ENCODE data around the gene ATP2C2. TPM values are rescaled to one million over a fixed set of nuclear protein-coding genes. Genes with fewer than 3 reads are reported as not detected.

Gene ATP2C2
- total RNA-seq, 1 experiment from 2014 or later: 4.0 TPM

GRCh38 chr16:84475643-84476240 is 107.4 kb downstream of the ATP2C2 start:
- WGBS (ENCODE audit: extremely low coverage, insufficient read length, low lambda C conversion rate): no CpG with 5 or more reads among the region's 8 CpGs
- Histone ChIP-seq H2BK15ac (ENCODE audit: low read depth, low read length) (no peak overlapping the region), H3K4me1 (ENCODE audit: insufficient read depth, low read length) (no peaks in the 10 kb centered on the region), H4K91ac (ENCODE audit: insufficient read length, low read depth, low read length) (no peak overlapping the region), H2AFZ (ENCODE audit: low read length) (no peak overlapping the region), H4K20me1 (ENCODE audit: control insufficient read depth, insufficient read depth, insufficient read length) (peaks cover 3% of the 10 kb centered on the region), H3K56ac (ENCODE audit: insufficient read length, low read depth, low read length) (no peak overlapping the region), H3K79me1 (ENCODE audit: insufficient read depth, low read depth, low read length, poor library complexity, severe bottlenecking) (no peaks in the 10 kb centered on the region), H3K27ac (ENCODE audit: insufficient read length, low read depth, low read length) (no peak overlapping the region), H2BK20ac (ENCODE audit: low read depth, low read length, poor library complexity, severe bottlenecking) (no peak overlapping the region), H2BK5ac (ENCODE audit: insufficient read length, low read length) (no peak overlapping the region), H3K23me2 (ENCODE audit: insufficient read length, low read depth, low read length, poor library complexity, severe bottlenecking) (no peaks in the 10 kb centered on the region), H2BK12ac (ENCODE audit: insufficient read length, low read depth, low read length) (no peak overlapping the region), H3K4me2 (ENCODE audit: insufficient read depth, insufficient read length, low read length) (no peak overlapping the region), H3K4ac (ENCODE audit: low read depth, low read length) (no peak overlapping the region), H2BK120ac (ENCODE audit: low read depth, low read length, poor library complexity, severe bottlenecking) (no peak overlapping the region), H3T11ph (ENCODE audit: low read length) (no peak overlapping the region), H4K5ac (ENCODE audit: insufficient read length, low read depth, low read length) (no peak overlapping the region), H3K9ac (ENCODE audit: extremely low read depth, insufficient read length, low read length) (no peak overlapping the region), H3K79me2 (ENCODE audit: insufficient read depth, low read length) (no peaks in the 10 kb centered on the region), H4K8ac (replicated peaks; ENCODE audit: insufficient read length, low read depth, low read length) (no peak overlapping the region), H3K23ac (ENCODE audit: insufficient read length, low read depth, low read length) (no peak overlapping the region), H3K14ac (ENCODE audit: insufficient read depth, low read length) (no peak overlapping the region), H3K9me3 (ENCODE audit: control insufficient read depth, low read depth, low read length) (no peaks in the 10 kb centered on the region), H3K18ac (ENCODE audit: insufficient read length, low read depth, low read length) (no peak overlapping the region), H3K27me3 (ENCODE audit: insufficient read depth, low read length) (no peaks in the 10 kb centered on the region), H2AK5ac (ENCODE audit: insufficient read length, low read length) (no peak overlapping the region)
- Mint-ChIP-seq H3K9me3 (peaks cover 14 to 20% of the 10 kb centered on the region in 2 experiments), H3K36me3 (ENCODE audit: insufficient read depth in 1 of 3, low read depth in 3 of 3) (peaks cover 18 to 35% (median 32%) of the 10 kb centered on the region in 3 experiments), H3K4me1 (no peaks in the 10 kb centered on the region), H3K4me3 (no peak overlapping the region), H3K27me3 (ENCODE audit: low read depth) (no peaks in the 10 kb centered on the region; the same call in 1 of the 2 replicates), H3K27ac (no peak overlapping the region)
- TF ChIP-seq, protein P1, sequence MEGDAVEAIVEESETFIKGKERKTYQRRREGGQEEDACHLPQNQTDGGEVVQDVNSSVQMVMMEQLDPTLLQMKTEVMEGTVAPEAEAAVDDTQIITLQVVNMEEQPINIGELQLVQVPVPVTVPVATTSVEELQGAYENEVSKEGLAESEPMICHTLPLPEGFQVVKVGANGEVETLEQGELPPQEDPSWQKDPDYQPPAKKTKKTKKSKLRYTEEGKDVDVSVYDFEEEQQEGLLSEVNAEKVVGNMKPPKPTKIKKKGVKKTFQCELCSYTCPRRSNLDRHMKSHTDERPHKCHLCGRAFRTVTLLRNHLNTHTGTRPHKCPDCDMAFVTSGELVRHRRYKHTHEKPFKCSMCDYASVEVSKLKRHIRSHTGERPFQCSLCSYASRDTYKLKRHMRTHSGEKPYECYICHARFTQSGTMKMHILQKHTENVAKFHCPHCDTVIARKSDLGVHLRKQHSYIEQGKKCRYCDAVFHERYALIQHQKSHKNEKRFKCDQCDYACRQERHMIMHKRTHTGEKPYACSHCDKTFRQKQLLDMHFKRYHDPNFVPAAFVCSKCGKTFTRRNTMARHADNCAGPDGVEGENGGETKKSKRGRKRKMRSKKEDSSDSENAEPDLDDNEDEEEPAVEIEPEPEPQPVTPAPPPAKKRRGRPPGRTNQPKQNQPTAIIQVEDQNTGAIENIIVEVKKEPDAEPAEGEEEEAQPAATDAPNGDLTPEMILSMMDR (conservative IDR thresholded peaks at IDR 0.05): no peak
- no peak for DNase-seq

Measured in H9 (cell line).